GM12872 (cell line): Measurements from ENCODE around the gene ZNF467.

Source experiments
- TF ChIP-seq, protein P1 (sequence below): IDR thresholded peaks from 3 replicates; pipeline ENCODE4 v1.5.1; 2011; ENCODE audit warnings: low read depth, mild to moderate bottlenecking, low read length, moderate library complexity; ENCODE audit not compliant: insufficient read depth

ZNF467 gene

DNA sequence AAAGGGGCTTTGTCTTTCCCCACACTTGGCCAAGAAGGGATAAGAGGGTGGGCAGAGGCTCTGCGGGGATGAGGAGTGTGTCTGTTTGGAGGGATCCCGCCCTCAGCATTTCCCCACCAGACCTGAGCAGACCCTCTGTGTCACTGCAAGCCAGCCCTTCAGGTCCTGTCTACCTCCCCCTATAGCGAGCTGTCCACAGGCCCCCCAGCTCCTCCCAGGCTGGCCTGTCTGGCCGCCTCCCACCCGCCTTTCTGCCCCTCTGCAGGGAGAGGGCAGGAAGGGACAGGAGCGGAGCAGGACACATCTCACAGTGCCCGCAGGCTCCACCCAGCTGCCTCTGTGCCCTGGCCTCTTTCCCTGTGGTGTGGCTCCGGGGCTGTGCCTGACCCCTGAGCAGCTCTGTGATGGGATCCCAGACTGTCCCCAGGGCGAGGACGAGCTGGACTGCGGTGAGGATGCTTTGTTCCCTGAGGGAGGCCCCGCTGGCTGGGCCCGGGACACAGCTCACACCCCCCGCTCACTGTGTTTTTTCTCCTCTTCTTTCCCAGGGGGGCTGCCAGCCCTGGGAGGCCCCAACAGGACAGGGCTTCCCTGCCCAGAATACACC, 17.5 kb upstream of the ZNF467 start:
- TF ChIP-seq, protein P1, sequence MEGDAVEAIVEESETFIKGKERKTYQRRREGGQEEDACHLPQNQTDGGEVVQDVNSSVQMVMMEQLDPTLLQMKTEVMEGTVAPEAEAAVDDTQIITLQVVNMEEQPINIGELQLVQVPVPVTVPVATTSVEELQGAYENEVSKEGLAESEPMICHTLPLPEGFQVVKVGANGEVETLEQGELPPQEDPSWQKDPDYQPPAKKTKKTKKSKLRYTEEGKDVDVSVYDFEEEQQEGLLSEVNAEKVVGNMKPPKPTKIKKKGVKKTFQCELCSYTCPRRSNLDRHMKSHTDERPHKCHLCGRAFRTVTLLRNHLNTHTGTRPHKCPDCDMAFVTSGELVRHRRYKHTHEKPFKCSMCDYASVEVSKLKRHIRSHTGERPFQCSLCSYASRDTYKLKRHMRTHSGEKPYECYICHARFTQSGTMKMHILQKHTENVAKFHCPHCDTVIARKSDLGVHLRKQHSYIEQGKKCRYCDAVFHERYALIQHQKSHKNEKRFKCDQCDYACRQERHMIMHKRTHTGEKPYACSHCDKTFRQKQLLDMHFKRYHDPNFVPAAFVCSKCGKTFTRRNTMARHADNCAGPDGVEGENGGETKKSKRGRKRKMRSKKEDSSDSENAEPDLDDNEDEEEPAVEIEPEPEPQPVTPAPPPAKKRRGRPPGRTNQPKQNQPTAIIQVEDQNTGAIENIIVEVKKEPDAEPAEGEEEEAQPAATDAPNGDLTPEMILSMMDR: no peak

DNA sequence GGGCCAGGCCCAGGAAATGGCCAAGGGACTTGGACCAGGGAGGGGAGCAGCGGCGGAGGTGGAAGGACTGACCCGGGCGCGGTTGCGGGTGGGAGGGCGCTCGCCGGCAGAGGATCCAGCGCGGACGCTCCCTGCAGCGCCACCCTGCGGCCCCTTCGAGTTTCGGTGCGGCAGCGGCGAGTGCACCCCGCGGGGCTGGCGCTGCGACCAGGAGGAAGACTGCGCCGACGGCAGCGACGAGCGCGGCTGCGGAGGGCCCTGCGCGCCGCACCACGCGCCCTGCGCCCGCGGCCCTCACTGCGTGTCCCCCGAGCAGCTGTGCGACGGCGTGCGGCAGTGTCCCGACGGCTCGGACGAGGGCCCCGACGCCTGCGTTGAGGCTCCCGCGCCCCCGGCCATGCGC, 16.8 kb upstream of the ZNF467 start:
- TF ChIP-seq, protein P1: peak; percentile 40; the same call in 2 of the 3 replicates

- TF ChIP-seq, protein P1: no peak
Measured at GRCh38 chr7:149789101-149789500, 15.7 kb upstream of the ZNF467 start.

DNA sequence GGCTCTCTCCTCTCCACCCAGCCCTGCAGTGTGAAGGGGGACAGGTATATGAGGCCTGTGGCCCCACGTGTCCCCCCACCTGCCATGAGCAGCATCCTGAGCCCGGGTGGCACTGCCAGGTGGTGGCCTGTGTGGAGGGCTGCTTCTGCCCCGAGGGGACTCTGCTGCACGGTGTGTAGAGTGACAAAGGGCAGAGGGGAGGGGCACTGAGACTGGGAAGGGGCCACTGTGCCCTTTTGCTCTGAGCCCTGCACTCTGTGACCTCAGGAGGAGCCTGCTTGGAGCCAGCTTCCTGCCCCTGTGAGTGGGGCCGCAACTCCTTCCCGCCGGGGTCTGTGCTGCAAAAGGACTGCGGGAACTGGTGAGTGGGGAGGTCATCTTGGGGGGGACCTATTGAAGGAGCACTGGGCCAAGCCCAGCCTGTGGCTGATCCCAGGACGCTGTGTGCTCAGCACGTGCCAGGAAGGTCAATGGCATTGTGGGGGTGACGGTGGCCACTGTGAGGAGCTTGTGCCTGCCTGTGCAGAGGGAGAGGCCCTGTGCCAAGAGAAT, 15.0 kb upstream of the ZNF467 start:
- TF ChIP-seq, protein P1: no peak

DNA sequence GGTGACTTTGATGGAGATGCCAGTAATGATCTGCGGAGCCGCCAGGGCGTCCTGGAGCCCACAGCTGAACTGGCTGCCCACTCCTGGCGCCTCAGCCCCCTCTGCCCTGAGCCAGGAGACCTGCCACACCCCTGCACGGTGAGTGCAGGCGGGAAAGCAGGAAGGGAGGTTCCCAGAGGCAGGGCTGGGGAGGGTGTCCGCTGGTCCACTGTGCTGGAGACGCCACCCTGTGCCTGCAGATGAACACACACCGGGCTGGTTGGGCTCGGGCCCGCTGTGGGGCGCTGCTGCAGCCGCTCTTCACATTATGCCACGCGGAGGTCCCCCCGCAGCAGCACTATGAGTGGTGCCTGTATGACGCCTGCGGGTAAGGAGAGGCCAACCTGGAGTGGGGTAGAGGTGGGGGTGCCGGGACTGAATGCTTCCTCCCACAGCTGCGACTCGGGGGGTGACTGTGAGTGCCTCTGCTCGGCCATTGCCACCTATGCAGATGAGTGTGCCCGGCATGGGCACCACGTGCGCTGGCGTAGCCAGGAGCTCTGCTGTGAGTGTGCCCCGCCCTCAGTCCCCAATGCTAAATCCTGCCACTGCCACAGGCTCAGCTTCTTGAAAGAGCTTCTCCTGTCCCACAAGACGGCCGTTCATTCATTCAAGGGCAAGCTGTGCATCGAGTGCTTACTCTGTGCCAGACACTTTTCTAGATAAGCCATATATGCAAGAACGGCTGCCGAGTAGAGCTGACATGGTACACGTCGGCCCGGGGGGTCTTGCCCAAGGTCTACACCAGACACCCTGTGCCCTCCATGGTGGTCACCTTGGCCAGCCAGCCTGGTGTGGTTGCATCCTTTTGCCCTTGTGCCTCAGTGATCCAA, 14.3 kb upstream of the ZNF467 start:
- TF ChIP-seq, protein P1: no peak

GRCh38 chr7:149785983-149786382, 12.6 kb upstream of the ZNF467 start:
- TF ChIP-seq, protein P1: no peak

DNA sequence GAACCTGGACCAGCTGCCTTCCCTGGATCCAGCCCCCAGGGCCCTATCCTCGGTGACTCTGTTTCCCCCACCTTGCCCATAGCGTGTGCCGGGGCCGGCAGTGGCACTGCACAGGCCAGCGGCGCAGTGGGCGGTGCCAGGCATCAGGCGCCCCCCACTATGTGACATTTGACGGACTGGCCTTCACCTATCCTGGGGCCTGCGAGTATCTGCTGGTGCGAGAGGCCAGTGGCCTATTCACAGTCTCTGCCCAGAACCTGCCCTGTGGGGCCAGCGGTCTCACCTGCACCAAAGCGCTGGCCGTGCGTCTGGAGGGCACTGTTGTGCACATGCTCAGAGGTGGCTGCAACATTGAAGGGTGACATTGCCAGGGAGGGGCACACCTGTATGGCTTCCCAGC, 12.0 kb upstream of the ZNF467 start:
- TF ChIP-seq, protein P1: no peak
